Measurements from ENCODE around the gene CGN.

The CGN gene

GRCh38 chr1:151533870-151534269, 22.7 kb downstream of the CGN start:
- no peak for TF ChIP-seq CTCF (IDR thresholded peaks at IDR 0.05; ENCODE audit: low read depth, low read length)
- H3K4me3 ChIP-seq (ENCODE audit: low read depth, low read length), result no peak overlapping the region

- peak; percentile 94 for TF ChIP-seq CTCF (IDR thresholded peaks at IDR 0.05; ENCODE audit: low read depth, low read length)
- H3K4me3 ChIP-seq (ENCODE audit: low read depth, low read length), result no peak overlapping the region
These were observed 23.6 kb downstream of the CGN start for GRCh38 chr1:151534662-151535278.

GRCh38 chr1:151535326-151536271, 24.4 kb downstream of the CGN start:
- no peak overlapping the region for H3K4me3 ChIP-seq (ENCODE audit: low read depth, low read length)
- no peak for TF ChIP-seq CTCF (IDR thresholded peaks at IDR 0.05; ENCODE audit: low read depth, low read length)

GRCh38 chr1:151536499-151536898, 25.3 kb downstream of the CGN start:
- no peak for TF ChIP-seq CTCF (IDR thresholded peaks at IDR 0.05; ENCODE audit: low read depth, low read length)

GRCh38 chr1:151537112-151537511, 25.9 kb downstream of the CGN start:
- H3K4me3 ChIP-seq (ENCODE audit: low read depth, low read length), result no peak overlapping the region
- no peak for TF ChIP-seq CTCF (IDR thresholded peaks at IDR 0.05; ENCODE audit: low read depth, low read length)

More at GRCh38 chr1:151536499-151536898, 25.3 kb downstream of the CGN start:
- no peak overlapping the region for H3K4me3 ChIP-seq (ENCODE audit: low read depth, low read length)

- H3K4me3 ChIP-seq (ENCODE audit: low read depth, low read length), result peak overlapping the region; percentile 89
These were observed 28.3 kb downstream of the CGN start for GRCh38 chr1:151539321-151540020.

More at GRCh38 chr1:151539321-151540020, 28.3 kb downstream of the CGN start:
- TF ChIP-seq CTCF (IDR thresholded peaks at IDR 0.05; ENCODE audit: low read depth, low read length), result no peak
